UCSD-AML1 (cell line): ENCODE results near the gene MSX2.

Source experiments
- DNase-seq: peaks from one replicate; lab custom pipeline; 2025; ENCODE audit not compliant: unreplicated experiment; lab: John Stamatoyannopoulos, UW

The MSX2 gene

GRCh38 chr5:174724484-174725260, at the start of gene MSX2:
MSX2 (plus strand) TSS chr5:174724582; CDS start chr5:174724660, 78 bp downstream.
- DNase-seq: no peak

- DNase-seq: no peak
Observed at GRCh38 chr5:174675110-174675509, 49.3 kb upstream of the MSX2 start.

GRCh38 chr5:174675916-174676315, 48.5 kb upstream of the MSX2 start:
- no peak for DNase-seq

GRCh38 chr5:174678107-174678506, 46.3 kb upstream of the MSX2 start:
- DNase-seq: no peak

- no peak for DNase-seq
Observed at GRCh38 chr5:174680901-174681565, 43.3 kb upstream of the MSX2 start.

GRCh38 chr5:174687503-174687902, 36.9 kb upstream of the MSX2 start:
- DNase-seq: no peak

- DNase-seq: no peak
Observed at GRCh38 chr5:174688441-174689354, 35.7 kb upstream of the MSX2 start.

GRCh38 chr5:174690271-174690670, 34.1 kb upstream of the MSX2 start:
- DNase-seq: no peak

- no peak for DNase-seq
Observed at GRCh38 chr5:174692381-174692780, 32.0 kb upstream of the MSX2 start.

- no peak for DNase-seq
Observed at GRCh38 chr5:174692982-174693422, 31.4 kb upstream of the MSX2 start.

GRCh38 chr5:174693697-174694385, 30.5 kb upstream of the MSX2 start:
- no peak for DNase-seq

- no peak for DNase-seq
Observed at GRCh38 chr5:174694611-174695010, 29.8 kb upstream of the MSX2 start.

- no peak for DNase-seq
Observed at GRCh38 chr5:174698156-174698555, 26.2 kb upstream of the MSX2 start.

GRCh38 chr5:174699131-174699530, 25.3 kb upstream of the MSX2 start:
- DNase-seq: no peak

- no peak for DNase-seq
Observed at GRCh38 chr5:174706997-174707572, 17.3 kb upstream of the MSX2 start.

GRCh38 chr5:174707671-174708070, 16.7 kb upstream of the MSX2 start:
- no peak for DNase-seq

GRCh38 chr5:174708476-174709207, 15.7 kb upstream of the MSX2 start:
- no peak for DNase-seq

GRCh38 chr5:174714751-174715150, 9.6 kb upstream of the MSX2 start:
- DNase-seq: no peak

- DNase-seq: no peak
Observed at GRCh38 chr5:174715804-174716203, 8.6 kb upstream of the MSX2 start.
